ENCODE results near the gene HTR1E.
"Not testable (repeated sequence)": the region's sequence is repeated elsewhere in the genome, so short reads cannot be mapped to it uniquely, and the experiment has no call there.

HTR1E gene

GRCh38 chr6:87001494-87001893 is 64.2 kb downstream of the HTR1E start:
- no peak for DNase-seq

DNA sequence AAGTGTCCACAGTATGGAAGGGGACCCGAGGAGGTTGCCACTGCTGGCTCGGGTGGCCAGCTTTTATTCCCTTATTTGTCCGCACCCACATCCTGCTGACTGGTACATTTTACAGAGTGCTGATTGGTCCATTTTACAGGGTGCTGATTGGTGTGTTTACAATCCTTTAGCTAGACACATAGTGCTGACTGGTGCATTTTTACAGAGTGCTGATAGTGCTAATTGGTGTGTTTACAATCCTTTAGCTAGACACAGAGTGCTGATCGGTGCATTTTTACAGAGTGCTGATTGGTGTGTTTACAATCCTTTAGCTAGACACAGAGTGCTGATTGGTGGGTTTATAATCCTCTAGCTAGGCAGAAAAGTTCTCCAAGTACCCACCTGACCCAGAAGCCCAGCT is 65.1 kb downstream of the HTR1E start:
- not testable (repeated sequence) for DNase-seq

DNA sequence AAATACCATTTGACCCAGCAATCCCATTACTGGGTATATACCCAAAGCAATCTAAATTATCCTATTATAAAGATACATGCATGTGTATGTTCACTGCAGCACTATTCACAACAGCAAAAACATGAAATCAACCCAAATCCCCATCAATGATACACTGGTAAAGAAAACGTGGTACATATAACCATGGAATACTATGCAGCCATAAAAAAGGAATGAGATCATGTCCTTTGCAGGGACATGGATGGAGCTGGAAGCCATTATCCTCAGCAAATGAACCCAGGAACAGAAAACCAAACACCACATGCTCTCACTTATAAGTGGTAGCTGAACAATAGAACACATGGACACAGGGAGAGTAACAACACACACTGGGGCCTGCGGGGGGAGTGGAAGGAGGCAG is 69.2 kb downstream of the HTR1E start:
- DNase-seq: not testable (repeated sequence)

- not testable (repeated sequence) for DNase-seq
These were observed 72.3 kb downstream of the HTR1E start for GRCh38 chr6:87009581-87009980.

DNA sequence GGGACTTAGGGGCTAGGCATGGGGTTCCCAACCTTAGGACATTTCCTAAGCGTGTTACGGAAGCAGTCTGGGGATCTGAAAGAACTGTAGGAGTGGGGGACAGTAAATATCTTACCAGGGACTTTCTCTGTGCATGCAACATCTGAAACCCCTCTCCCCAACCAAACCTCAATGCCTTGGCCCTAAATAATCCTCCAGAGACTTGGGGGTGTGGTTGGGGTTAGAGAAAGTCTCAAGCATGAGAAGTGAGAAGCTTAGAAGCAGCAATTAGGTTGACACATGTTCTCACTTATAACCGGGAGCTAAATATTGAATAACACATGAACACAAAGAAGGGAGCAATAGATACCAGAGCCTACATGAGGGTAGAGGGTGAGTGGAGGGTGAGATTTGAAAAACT is 74.7 kb downstream of the HTR1E start:
- no peak for DNase-seq

DNA sequence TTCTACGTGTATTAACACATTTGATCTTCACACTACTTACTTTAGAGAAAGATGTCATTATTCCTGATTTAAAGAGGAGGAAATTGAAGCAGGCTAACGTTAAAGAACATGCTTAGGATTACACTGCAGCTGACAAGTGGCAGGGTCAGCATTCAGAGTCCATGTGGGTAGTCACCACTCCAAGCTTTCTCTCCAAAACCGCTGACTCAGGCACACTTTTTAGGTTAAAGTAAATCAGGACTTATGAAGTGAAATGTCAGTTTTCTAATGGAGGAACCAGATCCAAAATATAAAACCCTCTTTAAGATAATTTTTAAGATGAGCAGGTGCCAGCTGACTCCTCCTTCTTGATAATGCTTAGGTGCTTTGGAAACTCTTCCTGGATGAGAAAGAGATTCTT is 75.4 kb downstream of the HTR1E start:
- no peak for DNase-seq

- DNase-seq: no peak
These were observed 79.4 kb downstream of the HTR1E start for GRCh38 chr6:87016772-87017171.

GRCh38 chr6:87027021-87027420 is 89.7 kb downstream of the HTR1E start:
- DNase-seq: no peak

GRCh38 chr6:87029711-87030314 is 92.5 kb downstream of the HTR1E start:
- no peak for DNase-seq

GRCh38 chr6:87040729-87041128 is 103.4 kb downstream of the HTR1E start:
- DNase-seq: no peak

DNA sequence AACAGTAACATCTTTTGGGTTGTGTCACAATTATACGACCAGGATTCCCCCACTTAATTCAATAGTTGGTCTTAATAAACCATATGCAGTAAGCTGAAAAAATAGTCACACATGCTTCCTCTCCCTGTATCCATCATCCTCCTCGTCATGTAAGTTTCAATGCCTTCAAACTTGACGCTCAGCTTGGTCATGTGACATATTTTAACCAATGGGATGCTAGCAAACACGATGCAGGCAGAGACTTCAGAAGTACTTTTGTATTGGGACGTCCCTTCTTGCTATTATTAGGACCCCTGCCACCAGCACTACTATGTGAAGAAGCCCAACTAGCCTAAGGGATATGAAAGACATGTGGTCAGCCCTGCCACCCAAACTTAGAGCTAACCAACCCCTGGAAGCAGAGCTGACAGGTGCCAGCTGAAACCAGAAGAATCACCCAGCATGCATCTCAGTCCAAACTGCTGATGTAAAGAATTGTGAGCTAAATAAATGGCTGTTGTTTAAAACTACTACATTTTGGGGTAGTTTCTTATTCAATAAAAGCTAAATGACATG is 108.3 kb downstream of the HTR1E start:
- no peak for DNase-seq

GRCh38 chr6:87049779-87050178 is 112.5 kb downstream of the HTR1E start:
- DNase-seq: no peak

- DNase-seq: no peak
These were observed 116.0 kb downstream of the HTR1E start for GRCh38 chr6:87053312-87053711.

GRCh38 chr6:87054143-87054833 is 117.0 kb downstream of the HTR1E start:
- no peak for DNase-seq

DNA sequence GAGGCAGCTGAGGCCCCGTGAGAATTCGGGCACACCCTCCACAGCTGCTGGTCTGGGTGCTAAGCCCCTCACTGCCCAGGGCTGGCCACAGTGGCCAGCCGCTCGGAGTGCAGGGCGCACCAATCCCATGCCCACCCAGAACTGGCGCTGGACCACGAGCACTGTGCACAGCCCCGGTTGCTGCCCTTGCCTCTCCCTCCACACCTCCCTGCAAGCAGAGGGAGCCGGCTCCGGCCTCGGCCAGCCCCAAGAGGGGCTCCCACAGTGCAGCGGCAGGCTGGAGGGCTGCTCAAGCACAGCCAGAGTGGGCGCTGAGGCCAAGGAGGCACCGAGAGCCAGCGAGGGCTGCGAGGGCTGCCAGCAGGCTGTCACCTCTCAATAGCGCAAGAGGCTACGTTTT is 122.6 kb downstream of the HTR1E start:
- DNase-seq: no peak

- no peak for DNase-seq
These were observed 127.8 kb downstream of the HTR1E start for GRCh38 chr6:87065117-87065516.
